H1 (cell line): ENCODE results near the gene LIN54. TPM values are rescaled to one million over a fixed set of nuclear protein-coding genes. Genes with fewer than 3 reads are reported as not detected.

Source experiments
- EGR1 ChIP-seq: IDR thresholded peaks from 2 replicates; pipeline ENCODE4 v1.6.1; 2011; ENCODE audit warnings: low read depth, low read length, borderline replicate concordance
- MAFK ChIP-seq: IDR thresholded peaks from 2 replicates; pipeline ENCODE4 v1.6.1; 2012; ENCODE audit warnings: low read depth, mild to moderate bottlenecking, improper control_type of control experiment, low read length
- POLR2A ChIP-seq, 2 experiments: IDR thresholded peaks; 1 replicate in 1 of 2; 2 replicates in 1 of 2; pipeline ENCODE4 v1.6.1; 2011; ENCODE audit warnings: low read depth in 2 of 2, low read length in 2 of 2, mild to moderate bottlenecking in 2 of 2; ENCODE audit errors: control extremely low read depth in 1 of 2
- polyA plus RNA-seq, 7 experiments: library from polyadenylated mRNA; depleted of rRNA in 3 of 7; stranded (reverse) in 5 of 7; unstranded in 2 of 7; fragments of >200 nt in 5 of 7; fragments of 200-250 nt in 2 of 7; gene quantifications; 1 replicate in 5 of 7; 2 replicates in 1 of 7; 4 replicates in 1 of 7; pipeline versions ENCODE4 v1.2.1 to v1.2.3, GENCODE V29; 2011 to 2013; ENCODE audit warnings: missing spikeins in 2 of 7, mixed read lengths in 2 of 7
- total RNA-seq: library from RNA; stranded (reverse); fragmentation: NEBNext Ultra II Directional; extraction: Animal tissue kit (Norgen Biotek cat#: 25700); gene quantifications from 2 replicates; pipeline ENCODE4 v1.2.1, GENCODE V29; 2021

The LIN54 gene
- total and polyA plus RNA-seq, 2 of the 8 experiments (the other 6 are each of a cell fraction or from before 2014, with no cell fraction given) = 5.7 to 11.1 TPM

DNA sequence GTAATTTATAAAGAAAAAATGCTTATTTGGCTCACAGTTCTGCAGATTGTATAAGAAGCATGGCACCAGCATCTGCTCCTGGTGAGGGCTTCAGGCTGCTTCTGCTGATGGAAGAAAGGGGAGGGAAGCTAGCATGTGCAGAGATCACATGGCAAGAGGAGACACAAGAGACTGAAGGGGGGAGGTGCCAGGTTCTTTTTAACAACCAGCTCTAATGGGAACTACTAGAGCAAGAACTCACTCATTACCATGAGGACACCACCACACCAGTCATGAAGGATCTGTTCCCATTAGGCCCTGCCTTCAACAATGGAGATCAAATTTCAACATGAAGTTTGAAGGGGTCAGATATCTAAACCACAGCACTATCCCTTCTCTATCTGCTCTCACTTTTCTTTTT lies 14.9 kb upstream of the LIN54 start (continued):
- TF ChIP-seq MAFK = no peak
- no peak for TF ChIP-seq POLR2A (IDR thresholded peaks at IDR 0.05; ENCODE audit: control extremely low read depth in 1 of 2, low read depth in 2 of 2, low read length in 2 of 2)
- no peak for TF ChIP-seq EGR1
